GM20000 (cell line): ENCODE data around the gene HHAT.

Source experiments
- DNase-seq: peaks from one replicate; pipeline ENCODE4 v3.0.0; 2012; ENCODE audit warnings: low spot score
- TF ChIP-seq, protein P1 (sequence below): IDR thresholded peaks from 2 replicates; pipeline ENCODE4 v1.5.1; 2012; ENCODE audit warnings: mild to moderate bottlenecking, control low read depth; ENCODE audit errors: extremely low read depth, missing control alignments

HHAT gene

DNA sequence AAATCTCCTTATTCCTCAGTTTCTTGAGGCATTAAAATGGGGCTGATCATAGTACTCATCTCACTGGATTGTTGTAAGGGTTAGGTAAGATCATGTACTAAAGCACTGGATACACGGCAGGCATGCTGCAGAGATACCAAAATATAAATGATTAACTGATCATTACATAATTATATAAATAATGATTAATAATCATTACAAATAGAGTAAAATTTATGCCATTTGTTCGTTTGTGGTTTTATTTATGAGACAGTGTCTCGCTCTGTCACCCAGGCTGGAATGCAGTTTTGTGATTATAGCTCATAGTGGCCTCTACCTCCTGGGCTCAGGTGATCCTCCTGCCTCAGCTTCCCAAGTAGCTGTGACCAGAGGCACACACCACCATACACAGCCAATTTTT lies 140.7 kb downstream of the HHAT start:
- DNase-seq, result no peak
- TF ChIP-seq, protein P1, sequence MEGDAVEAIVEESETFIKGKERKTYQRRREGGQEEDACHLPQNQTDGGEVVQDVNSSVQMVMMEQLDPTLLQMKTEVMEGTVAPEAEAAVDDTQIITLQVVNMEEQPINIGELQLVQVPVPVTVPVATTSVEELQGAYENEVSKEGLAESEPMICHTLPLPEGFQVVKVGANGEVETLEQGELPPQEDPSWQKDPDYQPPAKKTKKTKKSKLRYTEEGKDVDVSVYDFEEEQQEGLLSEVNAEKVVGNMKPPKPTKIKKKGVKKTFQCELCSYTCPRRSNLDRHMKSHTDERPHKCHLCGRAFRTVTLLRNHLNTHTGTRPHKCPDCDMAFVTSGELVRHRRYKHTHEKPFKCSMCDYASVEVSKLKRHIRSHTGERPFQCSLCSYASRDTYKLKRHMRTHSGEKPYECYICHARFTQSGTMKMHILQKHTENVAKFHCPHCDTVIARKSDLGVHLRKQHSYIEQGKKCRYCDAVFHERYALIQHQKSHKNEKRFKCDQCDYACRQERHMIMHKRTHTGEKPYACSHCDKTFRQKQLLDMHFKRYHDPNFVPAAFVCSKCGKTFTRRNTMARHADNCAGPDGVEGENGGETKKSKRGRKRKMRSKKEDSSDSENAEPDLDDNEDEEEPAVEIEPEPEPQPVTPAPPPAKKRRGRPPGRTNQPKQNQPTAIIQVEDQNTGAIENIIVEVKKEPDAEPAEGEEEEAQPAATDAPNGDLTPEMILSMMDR, result no peak

DNA sequence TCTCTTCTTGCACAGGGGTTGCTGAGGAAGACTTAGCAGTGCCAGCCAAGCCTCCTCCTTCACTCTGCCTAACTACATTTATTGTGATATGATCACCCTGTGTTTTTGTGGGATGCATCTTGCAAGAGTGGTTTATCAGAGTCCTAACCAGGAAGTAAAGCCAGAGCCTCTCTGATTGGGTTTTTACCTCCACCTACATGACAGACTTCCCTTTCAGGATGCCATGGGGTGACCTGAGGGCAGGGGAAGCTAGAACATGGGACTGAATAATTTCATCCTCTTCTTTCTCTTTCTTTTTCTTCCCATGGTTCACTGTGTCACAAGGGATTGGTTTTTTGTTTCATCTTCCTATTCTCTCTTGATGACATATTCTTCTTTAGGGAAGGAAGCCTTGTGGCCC lies 146.6 kb downstream of the HHAT start:
- TF ChIP-seq, protein P1, result no peak
- DNase-seq, result no peak

DNA sequence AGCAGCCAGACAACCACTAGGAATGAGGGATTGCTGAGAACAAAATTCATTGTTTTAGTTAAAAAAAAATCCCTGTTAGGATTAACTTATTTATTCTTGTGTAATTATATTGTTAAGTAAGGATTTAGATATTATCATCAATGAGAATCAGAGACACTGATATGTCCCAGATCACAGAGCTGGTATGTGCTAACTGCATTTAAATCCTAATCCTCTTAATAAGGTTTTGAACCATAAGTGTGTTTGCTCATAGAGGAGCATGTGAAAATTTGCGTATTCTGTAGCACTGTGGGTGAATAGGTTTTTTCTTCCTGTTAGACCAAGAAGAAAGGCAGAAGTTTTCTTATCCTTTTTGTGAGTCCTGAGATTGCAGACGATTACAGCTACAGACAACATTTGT lies 147.1 kb downstream of the HHAT start:
- TF ChIP-seq, protein P1, result no peak

DNA sequence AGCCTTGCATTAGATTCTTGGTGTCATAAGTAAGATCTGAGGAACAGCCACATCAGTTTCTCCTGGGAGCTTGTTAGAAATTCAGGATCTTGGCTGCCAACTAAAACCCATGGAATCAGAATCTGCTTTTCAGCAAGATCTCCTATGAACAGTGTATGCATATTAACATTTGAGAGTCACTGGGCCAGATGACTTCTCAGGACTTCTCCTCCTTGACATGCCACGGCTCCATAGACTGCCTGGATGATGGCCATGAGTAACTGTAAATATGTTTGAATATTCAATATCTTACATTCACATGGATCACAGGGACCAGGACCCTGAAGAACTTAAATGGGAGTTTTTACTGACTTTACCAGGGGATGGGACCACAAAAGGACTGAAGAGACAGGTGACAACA lies 148.0 kb downstream of the HHAT start:
- DNase-seq, result no peak
- TF ChIP-seq, protein P1, result no peak

More for the DNA sequence above, 147.1 kb downstream of the HHAT start:
- DNase-seq, result no peak

DNA sequence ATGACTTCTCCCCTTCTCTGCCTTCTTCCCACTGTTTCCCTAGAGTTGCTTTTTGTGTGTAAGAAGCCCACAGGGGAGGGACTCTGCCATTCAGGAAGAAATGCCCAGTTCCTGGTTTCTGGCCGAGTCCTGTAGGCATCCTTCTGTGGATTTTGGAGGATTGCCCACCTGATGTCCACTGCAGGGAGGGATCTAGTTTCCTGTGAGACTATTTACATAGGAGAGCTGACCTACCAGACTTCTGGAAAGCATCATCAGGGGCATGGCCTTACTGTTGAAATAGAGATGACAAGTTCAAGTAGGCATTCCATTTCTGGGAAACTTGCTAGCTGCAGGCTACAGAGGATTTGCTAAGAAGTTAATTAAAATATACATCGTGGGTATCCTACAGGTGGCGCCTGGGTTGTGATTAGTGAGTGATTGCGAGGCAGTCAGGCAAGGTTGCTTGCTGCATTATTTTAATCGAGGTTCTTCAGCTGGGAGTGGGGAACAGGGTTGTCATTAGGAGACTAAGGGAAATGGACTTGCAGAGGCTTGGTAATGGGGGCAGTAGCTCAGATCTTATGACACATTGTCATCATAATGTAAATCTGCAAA lies 148.7 kb downstream of the HHAT start:
- TF ChIP-seq, protein P1, result no peak
- DNase-seq, result no peak

DNA sequence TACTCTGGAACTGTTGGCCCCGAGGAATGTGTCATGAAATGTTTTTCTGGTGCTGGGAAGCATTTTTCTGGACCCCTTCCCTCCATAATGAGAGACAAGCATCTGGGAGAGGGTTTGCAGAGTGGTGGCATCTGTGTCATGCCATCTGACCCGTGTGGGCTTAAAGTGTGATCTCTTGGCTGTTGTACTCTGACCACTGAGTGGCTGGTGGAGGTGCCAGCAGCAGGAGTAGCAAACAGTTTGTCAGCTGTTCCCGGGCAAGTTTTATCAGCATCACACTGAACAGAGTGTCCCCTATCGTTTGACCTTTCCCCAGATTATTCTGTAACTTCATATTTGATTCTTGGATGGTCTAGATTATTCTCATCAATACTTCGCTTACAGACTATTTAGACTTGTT lies 150.1 kb downstream of the HHAT start:
- no peak for DNase-seq
- TF ChIP-seq, protein P1, result no peak

DNA sequence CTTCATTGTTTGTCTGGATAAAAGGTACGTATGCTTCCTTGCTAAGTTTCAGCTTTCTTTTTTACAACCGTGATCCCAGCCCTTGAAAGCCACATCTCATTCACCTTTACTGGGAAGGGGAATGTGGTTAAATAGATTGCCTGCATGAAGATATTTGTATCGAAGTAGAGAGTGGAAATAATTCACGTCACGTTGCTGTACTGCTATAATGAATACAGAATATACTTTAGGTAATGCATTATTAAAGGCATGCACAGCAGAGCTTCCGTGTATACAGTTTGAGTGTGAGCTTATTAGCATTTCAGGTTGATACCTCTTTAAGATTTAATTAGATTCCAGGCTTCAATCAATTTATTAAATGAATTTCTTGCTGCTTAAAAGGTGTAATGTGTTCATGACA lies 153.8 kb downstream of the HHAT start:
- DNase-seq, result no peak
- TF ChIP-seq, protein P1, result no peak
